Aorta (tissue), 5 donors: ENCODE data around the gene PGM1. TPM values are rescaled to one million over a fixed set of nuclear protein-coding genes. Genes with fewer than 3 reads are reported as not detected.

ENCODE experiments used
- ATAC-seq: fragments of 200-7000 bp; cut with Tn5 transposase; one replicate; pipeline ENCODE4 v1.9.1; 2022; ENCODE audit warnings: moderate library complexity; ENCODE audit not compliant: low FRiP score
- DNase-seq, 2 donors: peaks; one replicate each; pipeline ENCODE4 v3.0.0-alpha.2; 2020
- H3K27ac ChIP-seq, 2 donors: one replicate each; pipeline ENCODE4 v1.5.1; 2013; ENCODE audit warnings: low read length in 2 of 2, mild to moderate bottlenecking in 2 of 2, moderate library complexity in 2 of 2, control low read depth in 1 of 2, inconsistent platforms in 1 of 2, low read depth in 1 of 2
- H3K27me3 ChIP-seq, 2 donors: one replicate each; pipeline ENCODE4 v1.6.1; 2013; ENCODE audit warnings: control low read depth in 1 of 2, low read length in 1 of 2, mild to moderate bottlenecking in 1 of 2, moderate library complexity in 1 of 2; ENCODE audit not compliant: insufficient read depth in 2 of 2, control insufficient read depth in 1 of 2
- H3K36me3 ChIP-seq, 2 donors: one replicate each; pipeline ENCODE4 v1.6.1; 2013; ENCODE audit warnings: control low read depth in 1 of 2, low read length in 1 of 2, mild to moderate bottlenecking in 1 of 2; ENCODE audit not compliant: insufficient read depth in 2 of 2, control insufficient read depth in 1 of 2
- H3K4me1 ChIP-seq, 2 donors: one replicate each; pipeline ENCODE4 v1.6.1; 2013; ENCODE audit warnings: low read length in 2 of 2, control low read depth in 1 of 2, mild to moderate bottlenecking in 1 of 2, moderate library complexity in 1 of 2; ENCODE audit not compliant: insufficient read depth in 2 of 2, control insufficient read depth in 1 of 2
- H3K4me3 ChIP-seq, 2 donors: one replicate each; pipeline ENCODE4 v1.5.1; 2013; ENCODE audit warnings: low read length in 2 of 2, control low read depth in 1 of 2, mild to moderate bottlenecking in 1 of 2
- H3K9me3 ChIP-seq: one replicate; pipeline ENCODE4 v1.6.1; 2013; ENCODE audit warnings: mild to moderate bottlenecking, low read length; ENCODE audit not compliant: control insufficient read depth
- WGBS, 2 donors: extraction: QIAGEN DNeasy Blood & Tissue Kit; methylation state at CpG; one replicate each; pipeline ENCODE4 v1.1.7; 2013; 5-methylcytosine and 5-hydroxymethylcytosine counted together
- intact Hi-C, 2 donors: fragments of 100-400 bp; cut with DNase I; formaldehyde crosslinking; loops; one replicate each; pipeline versions ENCODE4 v1.14.2 to v1.15.0; 2022
- polyA plus RNA-seq, 2 donors: library from polyadenylated mRNA; stranded (reverse); fragments of 200-250 nt; gene quantifications; one replicate each; pipeline ENCODE4 v1.2.3, GENCODE V29; 2013
- total RNA-seq, 2 donors: library from RNA; stranded (reverse); fragmentation: NEBNext Ultra II Directional; extraction: Animal tissue kit (Norgen Biotek cat#: 25700); gene quantifications; one replicate each; pipeline ENCODE4 v1.2.1, GENCODE V29; 2021
- donor health status: healthy with polysubstance abuse.
- donor health status: Bipolar disorder and iron deficiency.
- donor health status: DM: no; HTN: no; CAD: no.
- donor health status: DM: no; HTN: no; CAD: no.
- donor health status: DM: yes; HTN: yes; CAD: no.

PGM1 gene
- total and polyA plus RNA-seq, 4 donors = 20.2 to 63.5 (median 58.5) TPM

DNA sequence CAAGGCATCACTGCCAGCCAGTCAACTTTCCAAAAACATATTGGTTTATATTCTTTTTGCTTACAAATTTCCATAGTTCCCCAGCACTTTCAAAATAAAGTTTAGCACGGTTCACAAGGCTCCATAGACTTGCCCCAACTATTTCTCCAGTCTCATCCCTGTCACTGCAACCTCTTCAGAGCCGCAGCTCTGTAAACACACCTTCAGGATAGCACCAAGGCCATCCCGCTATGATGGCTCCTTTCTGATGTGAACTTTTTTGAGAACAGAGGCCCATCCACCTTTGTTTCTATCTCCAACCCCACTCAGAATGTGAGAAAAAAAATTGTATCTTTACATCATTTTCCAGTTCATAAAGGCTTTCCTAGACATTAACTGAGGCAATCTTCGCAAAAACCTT, 26.3 kb downstream of the PGM1 start:
- Histone ChIP-seq H3K36me3 (no peaks in the 10 kb centered on the region), H3K4me3 (no peak overlapping the region), H3K4me1 (peaks cover 7 to 8% of the 10 kb centered on the region in 2 donors), H3K27me3 (no peaks in the 10 kb centered on the region), H3K27ac (no peak overlapping the region), H3K9me3 (no peaks in the 10 kb centered on the region)
- intact Hi-C loops = loop anchor here (2.0 to 5.0 kb wide), 3 partner anchors 153 to 628 kb away; partner anchors contain the start of gene ROR1 (in 1 of the 2)
- DNase-seq = no peak
- WGBS, 2 donors = 80 to 89% methylated on average over 4 of the region's 4 CpGs
- ATAC-seq = no peak

GRCh38 chr1:63620671-63621070, 27.5 kb downstream of the PGM1 start:
- intact Hi-C loops = no loop called here
- no peak for ATAC-seq
- H3K27ac ChIP-seq = peak overlapping the region in 1 of 2 donors; percentile 57

GRCh38 chr1:63621075-63621474, 27.9 kb downstream of the PGM1 start:
- ATAC-seq (no peak), DNase-seq (no peak)
- 9 to 13% methylated on average over 3 of the region's 3 CpGs for WGBS, 2 donors
- Histone ChIP-seq H3K4me3 (no peak overlapping the region), H3K9me3 (no peaks in the 10 kb centered on the region), H3K36me3 (no peaks in the 10 kb centered on the region), H3K4me1 (peaks cover 8 to 11% of the 10 kb centered on the region in 2 donors), H3K27ac (peak overlapping the region; percentile 51 to 71), H3K27me3 (no peaks in the 10 kb centered on the region)
- intact Hi-C loops = no loop called here

More at GRCh38 chr1:63620671-63621070, 27.5 kb downstream of the PGM1 start:
- no peak overlapping the region for H3K4me3 ChIP-seq
- WGBS, 2 donors = 97 to 98% methylated on average over 5 of the region's 5 CpGs
- peaks cover 8 to 11% of the 10 kb centered on the region in 2 donors for H3K4me1 ChIP-seq
- no peak for DNase-seq
- no peaks in the 10 kb centered on the region for H3K36me3 ChIP-seq
- H3K9me3 ChIP-seq = no peaks in the 10 kb centered on the region
- H3K27me3 ChIP-seq = no peaks in the 10 kb centered on the region

DNA sequence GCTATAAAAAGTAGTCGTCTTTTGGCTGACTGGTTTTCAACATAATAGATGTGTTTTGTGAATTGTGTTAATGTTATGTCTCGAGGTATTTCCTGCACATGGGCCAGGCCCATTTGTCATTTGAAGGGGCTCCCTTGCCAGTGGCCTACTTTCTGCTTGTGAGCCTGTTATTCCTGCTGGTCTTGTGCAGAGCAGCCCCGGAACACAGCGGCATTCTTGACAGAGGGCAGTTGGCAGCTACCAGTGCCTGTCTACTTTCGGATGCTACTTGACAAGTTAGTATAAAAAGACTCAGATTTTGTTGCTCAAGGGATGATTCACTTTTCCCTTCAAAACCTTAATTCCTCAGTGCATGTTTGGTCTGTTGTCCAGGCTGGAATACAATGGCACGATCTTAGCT, 28.5 kb downstream of the PGM1 start:
- Histone ChIP-seq H3K4me3 (no peak overlapping the region), H3K27ac (peak overlapping the region in 1 of 2 donors; percentile 54), H3K36me3 (no peaks in the 10 kb centered on the region), H3K27me3 (no peaks in the 10 kb centered on the region), H3K4me1 (peaks cover 8 to 11% of the 10 kb centered on the region in 2 donors), H3K9me3 (no peaks in the 10 kb centered on the region)
- WGBS, 2 donors = 5 to 6% methylated on average over 6 of the region's 6 CpGs
- DNase-seq (peak in 1 of 2 donors; percentile 73), ATAC-seq (peak; percentile 60)
- intact Hi-C loops = no loop called here

DNA sequence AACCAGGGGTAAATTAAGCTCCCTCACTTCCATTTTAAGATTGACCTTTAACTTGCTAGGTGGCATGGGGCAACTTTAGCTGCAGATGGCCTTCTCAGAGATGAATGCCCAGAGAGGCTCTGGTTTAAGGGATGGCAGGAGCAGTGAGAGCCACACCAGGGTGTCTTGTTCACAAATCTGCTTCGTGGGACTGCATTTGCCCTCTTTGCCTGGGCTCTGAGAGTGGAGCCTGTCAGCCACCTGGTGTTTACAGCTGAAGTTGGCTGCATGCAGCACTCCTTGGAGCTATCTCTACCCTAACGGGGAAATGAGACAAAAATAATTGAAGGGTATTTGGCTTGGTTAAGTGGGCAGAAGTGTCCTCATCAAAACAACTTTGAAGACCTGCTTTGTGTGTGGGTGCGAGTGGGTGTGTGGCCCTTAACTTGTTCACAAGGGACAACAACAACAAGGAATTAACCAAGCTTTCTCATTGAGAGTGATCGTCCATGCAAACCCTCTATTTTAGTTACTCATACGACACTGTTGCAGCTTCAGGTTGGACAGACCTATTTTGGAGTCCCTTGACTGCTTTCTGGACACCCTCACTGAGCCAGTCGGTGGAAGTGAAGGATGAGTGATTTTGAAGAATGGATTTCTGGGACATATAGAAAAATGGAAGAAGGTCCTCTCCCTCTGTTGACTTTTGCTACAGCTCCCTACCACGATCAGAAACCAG, 29.8 kb downstream of the PGM1 start:
- WGBS, 2 donors = 83 to 89% methylated on average over 7 of the region's 7 CpGs
- Histone ChIP-seq H3K27ac (peak overlapping the region in 1 of 2 donors; percentile 45), H3K4me1 (peaks cover 6 to 11% of the 10 kb centered on the region in 2 donors), H3K27me3 (no peaks in the 10 kb centered on the region), H3K36me3 (no peaks in the 10 kb centered on the region), H3K4me3 (no peak overlapping the region), H3K9me3 (no peaks in the 10 kb centered on the region)
- intact Hi-C loops = no loop called here
- DNase-seq (no peak), ATAC-seq (no peak)

GRCh38 chr1:63623952-63624351, 30.7 kb downstream of the PGM1 start:
- Histone ChIP-seq H3K4me1 (peaks cover 6 to 13% of the 10 kb centered on the region in 2 donors), H3K36me3 (no peaks in the 10 kb centered on the region), H3K4me3 (no peak overlapping the region), H3K27ac (no peak overlapping the region), H3K9me3 (no peaks in the 10 kb centered on the region), H3K27me3 (no peaks in the 10 kb centered on the region)
- intact Hi-C loops = no loop called here
- ATAC-seq (no peak), DNase-seq (no peak)
- WGBS, 2 donors = 95 to 97% methylated on average over 4 of the region's 4 CpGs

- Histone ChIP-seq H3K4me3 (no peak overlapping the region), H3K27ac (no peak overlapping the region), H3K9me3 (no peaks in the 10 kb centered on the region), H3K36me3 (peaks cover 4 to 7% of the 10 kb centered on the region in 2 donors), H3K4me1 (peaks cover 2 to 10% of the 10 kb centered on the region in 2 donors), H3K27me3 (no peaks in the 10 kb centered on the region)
- intact Hi-C loops = no loop called here
- WGBS, 2 donors = 6 to 9% methylated on average over 1 of the region's 1 CpG
- no peak for DNase-seq
- no peak for ATAC-seq
These were observed 31.7 kb downstream of the PGM1 start for GRCh38 chr1:63624911-63625310.

DNA sequence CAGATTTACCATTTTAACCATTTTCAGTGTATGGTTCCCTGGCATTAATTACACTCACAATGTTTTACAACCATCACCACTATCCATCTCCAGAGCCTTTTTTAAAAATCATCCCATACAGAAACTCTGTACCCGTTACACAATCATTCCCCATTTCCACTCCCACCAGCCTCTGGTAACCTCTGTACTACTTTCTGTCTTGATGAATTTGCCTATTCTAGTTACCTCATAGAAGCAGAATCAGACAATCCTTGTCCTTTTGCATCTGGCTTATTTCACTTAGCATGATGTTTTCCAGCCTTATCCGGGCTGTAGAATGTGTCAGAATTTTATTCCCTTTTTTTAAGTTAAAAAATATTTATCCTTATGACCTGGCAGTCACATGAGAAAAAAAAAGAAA, 33.0 kb downstream of the PGM1 start:
- intact Hi-C loops = no loop called here
- Histone ChIP-seq H3K4me1 (peaks cover 2 to 6% of the 10 kb centered on the region in 2 donors), H3K9me3 (no peaks in the 10 kb centered on the region), H3K27me3 (no peaks in the 10 kb centered on the region), H3K36me3 (peaks cover 7 to 12% of the 10 kb centered on the region in 2 donors), H3K27ac (no peak overlapping the region), H3K4me3 (no peak overlapping the region)
- DNase-seq = no peak
- no peak for ATAC-seq
- 80 to 85% methylated on average over 2 of the region's 2 CpGs for WGBS, 2 donors

DNA sequence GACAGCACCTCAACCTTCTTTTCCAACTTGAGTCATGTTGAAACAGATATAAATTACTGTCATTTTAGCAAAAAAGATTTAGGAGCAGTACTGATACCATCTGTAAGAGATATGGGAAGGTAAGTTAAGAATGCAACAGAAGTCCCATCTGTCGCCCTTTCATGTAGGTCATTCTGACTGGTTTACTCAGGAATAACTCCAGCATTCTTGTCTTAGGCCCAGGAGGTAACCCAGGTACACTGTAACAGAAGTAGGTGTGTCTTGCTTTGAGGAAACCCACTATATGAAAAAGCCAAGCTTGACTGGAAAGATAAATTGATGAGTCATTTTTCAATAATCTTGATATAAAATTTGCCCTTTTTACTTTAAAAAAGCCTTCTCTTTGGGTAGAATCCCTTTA, 35.4 kb downstream of the PGM1 start:
- DNase-seq (no peak), ATAC-seq (no peak)
- H3K36me3 ChIP-seq = peaks cover 7 to 12% of the 10 kb centered on the region in 2 donors
- H3K4me1 ChIP-seq = peaks cover 0 to 6% of the 10 kb centered on the region in 2 donors
- intact Hi-C loops = no loop called here
- WGBS, 2 donors = 97 to 98% methylated on average over 1 of the region's 1 CpG
- no peaks in the 10 kb centered on the region for H3K9me3 ChIP-seq
- no peaks in the 10 kb centered on the region for H3K27me3 ChIP-seq
- no peak overlapping the region for H3K4me3 ChIP-seq
- H3K27ac ChIP-seq = no peak overlapping the region
